Measurements from ENCODE around the gene FAM222A.

Gene FAM222A

GRCh38 chr12:109728921-109729320 lies 15.3 kb downstream of the FAM222A start:
- Histone ChIP-seq H3K36me3 (ENCODE audit: insufficient read depth, low read length) (no peaks in the 10 kb centered on the region), H3K9me3 (ENCODE audit: insufficient read depth, low read depth, low read length) (no peaks in the 10 kb centered on the region), H3K27ac (ENCODE audit: low read depth, low read length) (no peak overlapping the region), H3K4me3 (ENCODE audit: low read length) (no peak overlapping the region), H3K9ac (ENCODE audit: low read depth, low read length) (no peak overlapping the region), H3K27me3 (ENCODE audit: insufficient read depth, low read length) (no peaks in the 10 kb centered on the region), H3K4me1 (ENCODE audit: insufficient read depth, low read length) (no peaks in the 10 kb centered on the region)
- 90% methylated on average over 1 of the region's 1 CpG for WGBS

- peaks cover under 1% of the 10 kb centered on the region; the same call in 1 of the 2 replicates for H3K4me1 ChIP-seq (ENCODE audit: insufficient read depth, low read length)
- no peak overlapping the region for H3K9ac ChIP-seq (ENCODE audit: low read depth, low read length)
- no peak overlapping the region for H3K27ac ChIP-seq (ENCODE audit: low read depth, low read length)
- no peaks in the 10 kb centered on the region for H3K9me3 ChIP-seq (ENCODE audit: insufficient read depth, low read depth, low read length)
- no peak overlapping the region for H3K4me3 ChIP-seq (ENCODE audit: low read length)
- WGBS: 93% methylated on average over 18 of the region's 18 CpGs
- no peaks in the 10 kb centered on the region for H3K36me3 ChIP-seq (ENCODE audit: insufficient read depth, low read length)
- no peaks in the 10 kb centered on the region for H3K27me3 ChIP-seq (ENCODE audit: insufficient read depth, low read length)
Observed at GRCh38 chr12:109729371-109729781, 15.8 kb downstream of the FAM222A start.

GRCh38 chr12:109729801-109730200 lies 16.2 kb downstream of the FAM222A start:
- H3K36me3 ChIP-seq (ENCODE audit: insufficient read depth, low read length): no peaks in the 10 kb centered on the region
- H3K27ac ChIP-seq (ENCODE audit: low read depth, low read length): no peak overlapping the region
- no peaks in the 10 kb centered on the region for H3K9me3 ChIP-seq (ENCODE audit: insufficient read depth, low read depth, low read length)
- WGBS: 89% methylated on average over 9 of the region's 9 CpGs
- H3K4me3 ChIP-seq (ENCODE audit: low read length): no peak overlapping the region
- peaks cover 4% of the 10 kb centered on the region; the same call in 1 of the 2 replicates for H3K4me1 ChIP-seq (ENCODE audit: insufficient read depth, low read length)
- no peaks in the 10 kb centered on the region for H3K27me3 ChIP-seq (ENCODE audit: insufficient read depth, low read length)
- H3K9ac ChIP-seq (ENCODE audit: low read depth, low read length): no peak overlapping the region

DNA sequence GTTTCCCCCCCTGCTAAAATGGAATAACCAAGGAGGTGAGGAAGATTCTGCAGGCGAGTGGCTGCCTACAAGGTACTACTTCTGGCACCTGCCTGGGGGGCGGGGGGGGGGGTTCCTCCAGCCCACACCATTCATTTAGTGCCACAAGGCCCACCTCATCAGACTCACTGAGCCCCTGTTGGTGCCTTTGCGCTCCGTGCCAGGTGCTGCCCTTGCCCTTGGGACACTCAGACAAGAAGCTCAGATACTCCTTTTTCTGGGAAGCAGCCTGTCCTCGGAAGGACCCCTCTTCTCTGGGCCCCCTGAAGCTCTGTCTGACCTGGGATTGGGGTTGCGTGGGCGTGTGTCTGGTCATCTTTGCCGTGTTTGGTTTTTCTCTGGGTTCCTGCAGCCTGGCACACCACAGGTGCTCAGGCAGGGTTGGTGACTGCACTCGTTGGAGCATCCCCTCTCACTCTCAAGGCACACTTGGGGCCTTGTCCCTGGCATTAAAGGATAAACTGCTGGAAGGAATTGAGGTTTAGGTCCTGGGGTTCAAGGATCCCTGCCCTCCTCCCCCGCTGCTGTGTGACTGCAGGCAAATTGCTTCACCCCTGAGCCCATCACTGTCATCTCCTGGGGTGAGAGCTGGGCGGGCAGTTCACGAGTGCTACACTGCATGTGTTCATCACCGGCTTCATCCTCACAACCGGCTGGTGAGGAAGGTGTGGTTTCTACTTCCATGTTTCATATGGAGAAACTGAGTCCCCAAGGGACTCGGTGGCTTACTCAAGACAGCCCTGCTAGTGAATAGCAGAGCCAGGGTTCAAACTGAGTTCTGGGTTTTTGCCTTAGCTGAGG lies 16.9 kb downstream of the FAM222A start:
- H3K27ac ChIP-seq (ENCODE audit: low read depth, low read length): no peak overlapping the region
- no peaks in the 10 kb centered on the region for H3K36me3 ChIP-seq (ENCODE audit: insufficient read depth, low read length)
- H3K4me3 ChIP-seq (ENCODE audit: low read length): no peak overlapping the region
- no peaks in the 10 kb centered on the region for H3K9me3 ChIP-seq (ENCODE audit: insufficient read depth, low read depth, low read length)
- H3K4me1 ChIP-seq (ENCODE audit: insufficient read depth, low read length): peaks cover 4% of the 10 kb centered on the region; the same call in 1 of the 2 replicates
- WGBS: 90% methylated on average over 15 of the region's 15 CpGs
- H3K27me3 ChIP-seq (ENCODE audit: insufficient read depth, low read length): no peaks in the 10 kb centered on the region
- H3K9ac ChIP-seq (ENCODE audit: low read depth, low read length): no peak overlapping the region

- Histone ChIP-seq H3K36me3 (ENCODE audit: insufficient read depth, low read length) (no peaks in the 10 kb centered on the region), H3K4me1 (ENCODE audit: insufficient read depth, low read length) (peaks cover 4% of the 10 kb centered on the region; the same call in 1 of the 2 replicates), H3K9me3 (ENCODE audit: insufficient read depth, low read depth, low read length) (no peaks in the 10 kb centered on the region), H3K9ac (ENCODE audit: low read depth, low read length) (no peak overlapping the region), H3K27me3 (ENCODE audit: insufficient read depth, low read length) (no peaks in the 10 kb centered on the region), H3K4me3 (ENCODE audit: low read length) (no peak overlapping the region), H3K27ac (ENCODE audit: low read depth, low read length) (no peak overlapping the region)
- WGBS: 84% methylated on average over 11 of the region's 11 CpGs
Observed at GRCh38 chr12:109731231-109731731, 17.7 kb downstream of the FAM222A start.

GRCh38 chr12:109731806-109732205 lies 18.2 kb downstream of the FAM222A start:
- Histone ChIP-seq H3K9ac (ENCODE audit: low read depth, low read length) (no peak overlapping the region), H3K9me3 (ENCODE audit: insufficient read depth, low read depth, low read length) (no peaks in the 10 kb centered on the region), H3K27me3 (ENCODE audit: insufficient read depth, low read length) (no peaks in the 10 kb centered on the region), H3K4me1 (ENCODE audit: insufficient read depth, low read length) (peaks cover 5% of the 10 kb centered on the region; the same call in 1 of the 2 replicates), H3K4me3 (ENCODE audit: low read length) (no peak overlapping the region), H3K36me3 (ENCODE audit: insufficient read depth, low read length) (no peaks in the 10 kb centered on the region), H3K27ac (ENCODE audit: low read depth, low read length) (no peak overlapping the region)
- WGBS: 96% methylated on average over 7 of the region's 7 CpGs

GRCh38 chr12:109732321-109733305 lies 19.0 kb downstream of the FAM222A start:
- Histone ChIP-seq H3K4me3 (ENCODE audit: low read length) (no peak overlapping the region), H3K4me1 (ENCODE audit: insufficient read depth, low read length) (peaks cover 13% of the 10 kb centered on the region), H3K27ac (ENCODE audit: low read depth, low read length) (no peak overlapping the region), H3K36me3 (ENCODE audit: insufficient read depth, low read length) (no peaks in the 10 kb centered on the region), H3K9ac (ENCODE audit: low read depth, low read length) (no peak overlapping the region), H3K9me3 (ENCODE audit: insufficient read depth, low read depth, low read length) (no peaks in the 10 kb centered on the region), H3K27me3 (ENCODE audit: insufficient read depth, low read length) (no peaks in the 10 kb centered on the region)
- WGBS: 92% methylated on average over 19 of the region's 21 CpGs

DNA sequence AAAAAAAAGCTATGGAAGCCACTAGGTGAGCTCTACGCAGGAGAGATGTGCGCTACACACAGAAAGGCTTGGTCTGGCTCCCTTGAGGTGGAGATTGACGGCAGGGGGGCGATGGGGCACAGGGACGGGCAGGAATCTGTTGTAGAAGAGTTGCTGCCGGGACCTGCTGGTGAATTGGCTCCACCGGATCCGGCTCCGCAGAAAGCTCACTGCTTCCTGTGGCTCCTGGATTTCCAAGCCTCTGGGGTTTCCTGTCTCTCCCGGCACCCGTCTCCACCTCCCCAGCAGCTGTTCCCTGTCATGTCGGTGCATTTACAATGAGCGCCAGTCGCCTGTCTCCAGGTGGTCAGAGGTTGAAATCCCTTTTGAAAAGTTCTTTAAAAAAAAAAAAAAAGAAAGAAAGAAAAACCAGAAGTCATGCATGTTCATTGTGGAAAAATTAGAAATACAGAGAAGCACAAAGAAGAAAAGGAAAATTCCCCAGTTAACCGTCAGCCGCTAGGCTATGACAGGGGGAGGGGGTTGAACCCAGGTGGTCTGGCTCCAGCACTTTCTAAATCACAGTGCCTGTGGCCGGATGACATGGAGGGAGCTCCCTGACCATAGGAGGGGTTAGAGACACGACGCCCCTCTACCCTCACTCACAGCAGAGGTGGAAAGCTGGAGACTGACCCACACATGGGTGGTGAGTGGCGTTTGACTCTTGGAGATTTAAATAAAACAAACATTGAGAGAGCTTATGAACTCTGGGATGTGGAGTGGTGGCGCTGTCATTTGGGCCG lies 20.8 kb downstream of the FAM222A start:
- Histone ChIP-seq H3K36me3 (ENCODE audit: insufficient read depth, low read length) (no peaks in the 10 kb centered on the region), H3K4me3 (ENCODE audit: low read length) (peak overlapping the region; percentile 16), H3K4me1 (ENCODE audit: insufficient read depth, low read length) (peaks cover 20% of the 10 kb centered on the region), H3K9me3 (ENCODE audit: insufficient read depth, low read depth, low read length) (no peaks in the 10 kb centered on the region), H3K27ac (ENCODE audit: low read depth, low read length) (no peak overlapping the region), H3K9ac (ENCODE audit: low read depth, low read length) (no peak overlapping the region), H3K27me3 (ENCODE audit: insufficient read depth, low read length) (no peaks in the 10 kb centered on the region)
- WGBS: 16% methylated on average over 21 of the region's 22 CpGs

DNA sequence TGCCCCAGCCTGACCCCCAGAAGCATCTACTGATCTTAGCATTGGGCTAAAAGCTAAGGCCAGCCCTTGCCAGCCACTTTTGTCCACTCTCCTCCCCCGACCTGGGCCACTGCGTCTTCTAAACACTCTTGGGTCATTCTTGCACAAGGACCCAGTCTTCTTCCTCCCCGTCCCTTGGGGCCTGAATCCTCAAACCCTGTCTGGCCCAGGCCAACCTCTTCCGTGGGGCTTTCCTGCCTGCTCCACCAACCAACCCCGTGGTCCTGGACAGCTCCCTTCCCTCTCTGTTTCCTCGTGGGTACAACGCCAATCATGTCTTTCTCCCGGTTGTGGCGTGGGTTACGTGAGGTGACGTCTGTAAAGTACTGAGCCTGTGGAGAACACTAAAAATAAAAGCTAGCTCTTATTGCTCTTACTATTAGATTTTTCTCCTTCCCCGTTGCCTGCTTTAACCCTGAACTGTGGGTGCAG lies 21.5 kb downstream of the FAM222A start:
- H3K36me3 ChIP-seq (ENCODE audit: insufficient read depth, low read length): no peaks in the 10 kb centered on the region
- 73% methylated on average over 11 of the region's 12 CpGs for WGBS
- peaks cover 20% of the 10 kb centered on the region for H3K4me1 ChIP-seq (ENCODE audit: insufficient read depth, low read length)
- no peaks in the 10 kb centered on the region for H3K9me3 ChIP-seq (ENCODE audit: insufficient read depth, low read depth, low read length)
- H3K9ac ChIP-seq (ENCODE audit: low read depth, low read length): no peak overlapping the region
- no peaks in the 10 kb centered on the region for H3K27me3 ChIP-seq (ENCODE audit: insufficient read depth, low read length)
- H3K27ac ChIP-seq (ENCODE audit: low read depth, low read length): no peak overlapping the region
- no peak overlapping the region for H3K4me3 ChIP-seq (ENCODE audit: low read length)

DNA sequence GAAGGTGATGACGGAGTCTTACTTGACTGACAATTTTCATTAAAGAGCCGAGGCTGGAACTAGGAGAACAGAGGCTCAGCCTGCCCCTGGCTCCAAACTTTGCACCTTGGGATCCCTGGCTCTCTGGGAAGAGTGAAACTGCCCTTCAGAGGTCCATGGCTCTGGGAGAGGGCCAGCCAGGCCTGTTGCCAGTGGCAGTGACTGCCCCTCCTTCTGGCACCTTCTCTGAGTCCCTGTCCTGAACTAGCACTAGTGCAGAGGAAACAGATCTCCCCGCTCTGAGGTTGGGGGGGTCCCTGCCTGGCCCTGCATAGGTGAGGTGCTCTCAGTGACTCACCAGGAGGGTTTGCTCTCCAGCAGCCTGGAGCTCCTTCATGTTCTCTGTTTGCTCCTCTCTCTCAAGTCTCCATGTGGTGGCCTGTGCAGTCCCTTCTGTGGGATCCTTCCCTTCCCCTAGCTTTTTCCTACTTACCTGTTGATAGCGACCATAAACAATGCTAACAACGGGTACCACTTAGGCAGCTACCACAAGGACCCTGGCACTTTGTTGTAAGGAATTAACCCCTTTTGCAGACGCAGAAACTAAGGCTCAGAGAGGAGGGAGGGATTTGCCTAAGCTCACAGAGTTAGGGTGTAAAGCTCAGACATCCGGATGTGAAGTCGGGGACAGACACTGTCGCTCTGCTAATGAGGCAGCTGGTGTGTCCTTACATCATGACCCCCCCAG lies 22.4 kb downstream of the FAM222A start:
- Histone ChIP-seq H3K27ac (ENCODE audit: low read depth, low read length) (no peak overlapping the region), H3K4me1 (ENCODE audit: insufficient read depth, low read length) (peaks cover 20% of the 10 kb centered on the region), H3K36me3 (ENCODE audit: insufficient read depth, low read length) (no peaks in the 10 kb centered on the region), H3K27me3 (ENCODE audit: insufficient read depth, low read length) (no peaks in the 10 kb centered on the region), H3K9ac (ENCODE audit: low read depth, low read length) (no peak overlapping the region), H3K9me3 (ENCODE audit: insufficient read depth, low read depth, low read length) (no peaks in the 10 kb centered on the region), H3K4me3 (ENCODE audit: low read length) (no peak overlapping the region)
- WGBS: 68% methylated on average over 9 of the region's 9 CpGs

All from HUES64 (cell line).